HG03354 (cell line): ENCODE measurements around the gene UBQLN2.
"Not testable (repeated sequence)": the region's sequence is repeated elsewhere in the genome, so short reads cannot be mapped to it uniquely, and the experiment has no call there.

Source experiments
- ATAC-seq: cut with Tn5 transposase; IDR thresholded peaks from one replicate; pipeline ENCODE4 v1.9.1; 2021; ENCODE audit warnings: mild to moderate bottlenecking; ENCODE audit not compliant: unreplicated experiment, poor library complexity, severe bottlenecking

The UBQLN2 gene

GRCh38 chrX:56563231-56564161 lies at the start of gene UBQLN2:
Gene UBQLN2, plus strand, starts transcription at chrX:56563627. Its CDS starts 247 bp downstream, at chrX:56563874.
- ATAC-seq: peak; percentile 78

GRCh38 chrX:56519642-56520041 lies 43.8 kb upstream of the UBQLN2 start:
- ATAC-seq: no peak

GRCh38 chrX:56529482-56530007 lies 33.9 kb upstream of the UBQLN2 start:
- not testable (repeated sequence) for ATAC-seq

GRCh38 chrX:56530011-56530410 lies 33.4 kb upstream of the UBQLN2 start:
- no peak for ATAC-seq

DNA sequence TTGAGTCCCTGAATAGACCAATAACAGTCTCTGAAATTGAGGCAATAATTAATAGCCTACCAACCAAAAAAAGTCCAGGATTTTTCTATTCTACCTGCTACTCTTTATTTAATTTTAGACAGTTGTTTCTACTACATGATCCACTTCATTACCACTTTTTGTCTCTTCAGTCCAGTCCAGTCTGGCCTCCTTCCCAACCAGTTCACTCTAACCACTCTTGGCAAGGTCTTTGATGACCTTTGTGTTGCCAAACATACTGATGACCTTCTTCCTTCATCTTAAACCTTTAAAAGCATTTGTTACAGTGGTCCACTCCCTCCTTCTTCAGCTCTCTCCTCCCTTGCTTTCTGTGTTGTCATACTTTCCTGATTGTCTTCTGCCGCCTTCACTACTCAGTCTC lies 12.8 kb upstream of the UBQLN2 start:
- ATAC-seq: no peak

- ATAC-seq: no peak
Observed at GRCh38 chrX:56554870-56555269, 8.6 kb upstream of the UBQLN2 start.

GRCh38 chrX:56557376-56557929 lies 6.0 kb upstream of the UBQLN2 start:
- ATAC-seq: no peak

DNA sequence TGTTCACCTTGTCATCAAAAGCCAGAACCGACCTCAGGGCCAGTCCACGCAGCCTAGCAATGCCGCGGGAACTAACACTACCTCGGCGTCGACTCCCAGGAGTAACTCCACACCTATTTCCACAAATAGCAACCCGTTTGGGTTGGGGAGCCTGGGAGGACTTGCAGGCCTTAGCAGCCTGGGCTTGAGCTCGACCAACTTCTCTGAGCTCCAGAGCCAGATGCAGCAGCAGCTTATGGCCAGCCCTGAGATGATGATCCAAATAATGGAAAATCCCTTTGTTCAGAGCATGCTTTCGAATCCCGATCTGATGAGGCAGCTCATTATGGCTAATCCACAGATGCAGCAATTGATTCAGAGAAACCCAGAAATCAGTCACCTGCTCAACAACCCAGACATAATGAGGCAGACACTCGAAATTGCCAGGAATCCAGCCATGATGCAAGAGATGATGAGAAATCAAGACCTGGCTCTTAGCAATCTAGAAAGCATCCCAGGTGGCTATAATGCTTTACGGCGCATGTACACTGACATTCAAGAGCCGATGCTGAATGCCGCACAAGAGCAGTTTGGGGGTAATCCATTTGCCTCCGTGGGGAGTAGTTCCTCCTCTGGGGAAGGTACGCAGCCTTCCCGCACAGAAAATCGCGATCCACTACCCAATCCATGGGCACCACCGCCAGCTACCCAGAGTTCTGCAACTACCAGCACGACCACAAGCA lies 898 bp downstream of the UBQLN2 start:
- ATAC-seq: peak; percentile 24

DNA sequence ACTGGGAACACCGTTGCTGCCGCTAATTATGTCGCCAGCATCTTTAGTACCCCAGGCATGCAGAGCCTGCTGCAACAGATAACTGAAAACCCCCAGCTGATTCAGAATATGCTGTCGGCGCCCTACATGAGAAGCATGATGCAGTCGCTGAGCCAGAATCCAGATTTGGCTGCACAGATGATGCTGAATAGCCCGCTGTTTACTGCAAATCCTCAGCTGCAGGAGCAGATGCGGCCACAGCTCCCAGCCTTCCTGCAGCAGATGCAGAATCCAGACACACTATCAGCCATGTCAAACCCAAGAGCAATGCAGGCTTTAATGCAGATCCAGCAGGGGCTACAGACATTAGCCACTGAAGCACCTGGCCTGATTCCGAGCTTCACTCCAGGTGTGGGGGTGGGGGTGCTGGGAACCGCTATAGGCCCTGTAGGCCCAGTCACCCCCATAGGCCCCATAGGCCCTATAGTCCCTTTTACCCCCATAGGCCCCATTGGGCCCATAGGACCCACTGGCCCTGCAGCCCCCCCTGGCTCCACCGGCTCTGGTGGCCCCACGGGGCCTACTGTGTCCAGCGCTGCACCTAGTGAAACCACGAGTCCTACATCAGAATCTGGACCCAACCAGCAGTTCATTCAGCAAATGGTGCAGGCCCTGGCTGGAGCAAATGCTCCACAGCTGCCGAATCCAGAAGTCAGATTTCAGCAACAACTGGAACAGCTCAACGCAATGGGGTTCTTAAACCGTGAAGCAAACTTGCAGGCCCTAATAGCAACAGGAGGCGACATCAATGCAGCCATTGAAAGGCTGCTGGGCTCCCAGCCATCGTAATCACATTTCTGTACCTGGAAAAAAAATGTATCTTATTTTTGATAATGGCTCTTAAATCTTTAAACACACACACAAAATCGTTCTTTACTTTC lies 1.8 kb downstream of the UBQLN2 start:
- ATAC-seq: peak; percentile 3

- ATAC-seq: no peak
Observed at GRCh38 chrX:56569378-56570057, 6.1 kb downstream of the UBQLN2 start.

DNA sequence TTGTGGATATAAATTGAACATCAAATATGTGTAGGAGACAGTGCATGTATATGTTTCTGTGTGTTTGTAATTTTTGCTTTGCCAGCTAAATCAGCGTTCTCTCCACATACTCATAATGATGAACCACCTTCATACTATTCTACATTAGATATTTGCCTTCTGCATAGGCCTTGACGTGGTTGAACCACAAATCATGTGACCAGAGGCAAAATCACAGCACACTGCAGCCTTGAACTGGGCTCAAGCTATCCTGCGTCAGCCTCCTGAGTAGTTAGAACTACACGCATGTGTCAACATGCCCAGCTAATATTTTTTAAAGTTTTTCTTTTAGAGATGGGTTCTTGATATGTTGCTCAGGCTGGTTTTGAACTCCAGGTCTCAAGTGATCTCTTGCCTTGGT lies 9.5 kb downstream of the UBQLN2 start:
- ATAC-seq: no peak

GRCh38 chrX:56574861-56575260 lies 11.4 kb downstream of the UBQLN2 start:
- ATAC-seq: no peak

- ATAC-seq: no peak
Observed at GRCh38 chrX:56576721-56577120, 13.3 kb downstream of the UBQLN2 start.

DNA sequence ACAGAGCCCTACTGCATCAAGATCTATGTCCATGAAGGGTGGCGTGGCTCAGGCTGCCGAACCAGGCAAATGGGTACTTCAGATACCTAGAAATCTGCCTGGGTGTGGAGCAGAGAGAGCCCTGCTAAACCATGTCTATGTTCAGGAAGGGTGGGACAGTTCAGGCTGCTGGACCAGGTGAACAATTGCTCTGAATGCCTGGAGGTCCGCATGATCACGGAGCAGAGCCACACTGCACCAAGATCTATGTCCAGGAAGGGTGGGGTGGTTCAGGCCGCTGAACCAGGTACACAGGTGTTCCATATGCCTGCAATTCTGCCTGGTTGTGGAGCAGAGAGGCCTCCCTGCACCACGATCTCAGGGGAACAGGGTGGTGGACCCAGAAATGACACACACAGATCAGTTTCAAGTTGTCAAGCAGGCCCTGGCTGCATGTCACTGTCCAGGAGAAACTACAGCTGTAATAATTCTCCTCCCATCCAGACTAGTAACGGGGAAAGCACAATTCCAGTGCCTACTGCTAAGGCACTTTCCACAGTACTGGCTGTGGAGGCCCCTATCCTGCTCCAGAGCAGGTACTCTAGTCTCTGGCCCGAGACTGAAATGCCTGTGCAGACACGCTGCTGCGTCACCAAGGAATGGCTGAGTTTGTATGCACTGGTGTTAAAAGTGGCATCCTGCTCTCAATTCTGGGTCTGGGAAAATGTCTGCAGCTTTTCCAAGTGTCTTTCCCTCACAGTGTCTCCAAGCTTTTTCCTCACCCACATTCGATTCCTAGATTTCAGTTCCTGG lies 25.2 kb downstream of the UBQLN2 start:
- ATAC-seq: no peak

GRCh38 chrX:56591830-56592229 lies 28.4 kb downstream of the UBQLN2 start:
- ATAC-seq: not testable (repeated sequence)

DNA sequence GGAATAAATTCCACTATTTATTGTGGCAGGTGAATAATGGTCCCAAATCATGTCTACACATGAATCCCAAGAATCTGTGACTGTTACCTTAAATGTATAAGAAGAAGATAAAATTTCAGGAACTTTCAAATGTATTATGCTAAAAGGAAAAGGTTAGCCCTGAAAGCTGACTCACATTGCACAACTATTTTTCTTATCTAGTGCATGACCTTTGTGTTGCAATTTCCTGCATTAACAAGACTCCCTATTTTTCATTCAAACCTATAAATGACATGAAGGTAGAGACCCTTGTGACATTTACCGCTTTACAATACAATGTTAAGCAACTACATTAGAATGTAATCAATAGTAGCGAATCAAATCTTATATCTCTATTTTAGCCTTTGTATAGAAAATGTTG lies 36.7 kb downstream of the UBQLN2 start:
- ATAC-seq: no peak

DNA sequence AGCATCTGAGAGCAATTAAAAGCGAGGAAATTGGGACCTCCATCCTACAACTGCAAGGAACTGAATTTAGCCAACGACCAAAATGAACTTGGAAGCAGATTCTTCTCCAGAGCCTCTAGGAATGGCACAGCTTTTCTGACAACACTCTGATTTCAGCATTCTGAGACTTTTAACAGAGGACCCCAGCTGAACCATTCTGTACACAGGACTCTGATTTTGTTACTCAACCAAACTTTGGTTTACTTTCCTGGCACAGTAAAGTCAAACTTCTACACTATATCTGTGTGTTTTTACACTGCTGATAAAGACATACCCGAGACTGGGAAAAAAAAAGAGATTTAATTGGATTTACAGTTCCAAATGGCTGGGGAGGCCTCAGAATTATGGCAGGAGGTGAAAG lies 37.6 kb downstream of the UBQLN2 start:
- ATAC-seq: no peak

DNA sequence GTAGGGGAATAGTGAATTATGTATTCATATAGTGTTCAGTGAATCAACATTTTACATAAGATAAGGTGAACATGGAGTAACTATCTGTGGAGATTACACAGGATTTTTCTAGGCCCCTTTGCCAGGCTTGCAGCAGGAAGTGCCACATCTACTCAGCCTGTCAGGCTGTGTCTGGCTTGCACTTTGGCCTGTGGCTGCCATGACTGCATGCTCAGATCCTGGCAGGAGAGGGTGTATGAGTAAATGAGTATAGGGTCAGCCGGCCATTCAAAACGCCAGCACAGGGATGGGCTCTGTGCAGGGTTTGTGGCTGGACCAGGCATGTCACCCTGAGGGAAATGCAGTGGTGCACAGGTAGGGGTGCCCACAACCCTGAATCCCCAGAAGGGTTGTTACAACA lies 51.9 kb downstream of the UBQLN2 start:
- ATAC-seq: no peak
